Embryonic facial prominence (tissue), 1 donor: ENCODE measurements around the gene GBX1.

ENCODE experiments used
- DNase-seq: peaks from one replicate; pipeline ENCODE4 v3.0.0-alpha.2; 2016; ENCODE audit errors: extremely low spot score

GBX1 gene

GRCh38 chr7:151167197-151167961 lies at the start of gene GBX1:
Gene GBX1, minus strand, starts transcription at chr7:151167694. Its CDS starts 146 bp downstream, at chr7:151167548.
- DNase-seq = no peak

GRCh38 chr7:151215396-151215795 lies 47.9 kb upstream of the GBX1 start:
- no peak for DNase-seq

GRCh38 chr7:151213826-151214225 lies 46.3 kb upstream of the GBX1 start:
- DNase-seq = no peak

- DNase-seq = no peak
Observed at GRCh38 chr7:151212626-151213025, 45.1 kb upstream of the GBX1 start.

GRCh38 chr7:151211155-151211772 lies 43.8 kb upstream of the GBX1 start:
- DNase-seq = no peak

- DNase-seq = no peak
Observed at GRCh38 chr7:151210087-151210854, 42.8 kb upstream of the GBX1 start, which contains the start of gene H2BK1. Gene H2BK1, minus strand, starts transcription at chr7:151210488. Its CDS starts 170 bp downstream, at chr7:151210318.

GRCh38 chr7:151209588-151209987 lies 42.1 kb upstream of the GBX1 start:
- no peak for DNase-seq

GRCh38 chr7:151208253-151208862 lies 40.9 kb upstream of the GBX1 start:
- DNase-seq = no peak

GRCh38 chr7:151207804-151208203 lies 40.3 kb upstream of the GBX1 start:
- DNase-seq = no peak

- DNase-seq = no peak
Observed at GRCh38 chr7:151207315-151207714, 39.8 kb upstream of the GBX1 start.

- no peak for DNase-seq
Observed at GRCh38 chr7:151206914-151207313, 39.4 kb upstream of the GBX1 start.

GRCh38 chr7:151205730-151206129 lies 38.2 kb upstream of the GBX1 start:
- no peak for DNase-seq

GRCh38 chr7:151204383-151205032 lies 37.0 kb upstream of the GBX1 start:
- no peak for DNase-seq

- no peak for DNase-seq
Observed at GRCh38 chr7:151202836-151203235, 35.3 kb upstream of the GBX1 start.

GRCh38 chr7:151201751-151202150 lies 34.3 kb upstream of the GBX1 start:
- no peak for DNase-seq

- no peak for DNase-seq
Observed at GRCh38 chr7:151201344-151201743, 33.9 kb upstream of the GBX1 start.

GRCh38 chr7:151198945-151199848 lies 31.7 kb upstream of the GBX1 start:
- DNase-seq = peak; percentile 27

- no peak for DNase-seq
Observed at GRCh38 chr7:151197932-151198331, 30.4 kb upstream of the GBX1 start.

- no peak for DNase-seq
Observed at GRCh38 chr7:151195616-151196450, 28.3 kb upstream of the GBX1 start.

GRCh38 chr7:151194188-151194587 lies 26.7 kb upstream of the GBX1 start:
- DNase-seq = no peak
